HL-60 (cell line): Measurements from ENCODE around the gene TCF19.

Experiments
- CTCF ChIP-seq: IDR thresholded peaks from one replicate; pipeline ENCODE4 v1.5.1; 2011; ENCODE audit warnings: low read length, control low read depth, inconsistent platforms; ENCODE audit not compliant: insufficient read depth
- GABPA ChIP-seq: IDR thresholded peaks from 2 replicates; pipeline ENCODE4 v1.6.1; 2012; ENCODE audit warnings: low read depth
- POLR2AphosphoS5 ChIP-seq: IDR thresholded peaks from 2 replicates; pipeline ENCODE4 v1.6.1; 2012; ENCODE audit warnings: low read depth
- REST ChIP-seq: IDR thresholded peaks from 2 replicates; pipeline ENCODE4 v1.6.1; 2012; ENCODE audit warnings: low read depth; ENCODE audit not compliant: insufficient replicate concordance
- SPI1 ChIP-seq: IDR thresholded peaks from 2 replicates; pipeline ENCODE4 v1.6.1; 2012; ENCODE audit warnings: low read depth, mild to moderate bottlenecking, borderline replicate concordance

GRCh38 chr6:31158863-31159855, 770 bp downstream of the TCF19 start:
- TF ChIP-seq CTCF = no peak
- TF ChIP-seq GABPA = no peak
- no peak for TF ChIP-seq REST
- no peak for TF ChIP-seq POLR2AphosphoS5
- no peak for TF ChIP-seq SPI1
